DMS79 treated with DMSO at 0.1 percent for 48 hours (cell line): ENCODE results near the gene PEF1.
"Not testable (repeated sequence)": the region's sequence is repeated elsewhere in the genome, so short reads cannot be mapped to it uniquely, and the experiment has no call there.

Experiments used
- DNase-seq: peaks from one replicate; lab custom pipeline; 2025; lab: John Stamatoyannopoulos, UW

PEF1 gene

DNA sequence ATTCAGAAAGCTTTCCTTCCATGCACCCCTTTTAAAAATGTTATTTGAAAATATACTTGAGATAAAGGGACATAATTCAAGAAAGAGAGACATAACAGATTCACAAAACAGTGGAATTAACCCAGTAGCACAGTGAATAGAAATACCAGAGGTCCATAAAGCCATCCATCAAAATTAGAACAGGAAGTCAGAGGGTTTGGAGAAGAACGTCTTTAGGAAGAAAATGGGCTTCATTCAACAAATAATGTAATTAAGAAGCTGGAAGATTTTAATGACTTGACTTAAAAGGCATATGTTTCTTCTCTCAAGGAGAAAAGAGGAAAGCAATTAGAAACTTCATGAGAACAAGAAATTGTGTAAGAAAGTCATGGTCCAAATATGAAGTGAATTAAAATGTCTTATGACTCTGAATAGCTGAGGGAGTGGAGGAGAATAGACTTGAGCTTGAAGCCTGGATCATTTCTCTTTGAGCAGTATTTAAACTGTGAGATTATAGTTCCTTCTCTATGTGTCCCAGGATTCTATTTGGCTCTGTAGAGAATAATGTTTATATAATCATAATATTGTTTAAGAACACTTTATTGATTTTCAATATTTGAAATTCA, 35.1 kb downstream of the PEF1 start:
- DNase-seq, result no peak

GRCh38 chr1:31607360-31607759, 37.3 kb downstream of the PEF1 start:
- no peak for DNase-seq

DNA sequence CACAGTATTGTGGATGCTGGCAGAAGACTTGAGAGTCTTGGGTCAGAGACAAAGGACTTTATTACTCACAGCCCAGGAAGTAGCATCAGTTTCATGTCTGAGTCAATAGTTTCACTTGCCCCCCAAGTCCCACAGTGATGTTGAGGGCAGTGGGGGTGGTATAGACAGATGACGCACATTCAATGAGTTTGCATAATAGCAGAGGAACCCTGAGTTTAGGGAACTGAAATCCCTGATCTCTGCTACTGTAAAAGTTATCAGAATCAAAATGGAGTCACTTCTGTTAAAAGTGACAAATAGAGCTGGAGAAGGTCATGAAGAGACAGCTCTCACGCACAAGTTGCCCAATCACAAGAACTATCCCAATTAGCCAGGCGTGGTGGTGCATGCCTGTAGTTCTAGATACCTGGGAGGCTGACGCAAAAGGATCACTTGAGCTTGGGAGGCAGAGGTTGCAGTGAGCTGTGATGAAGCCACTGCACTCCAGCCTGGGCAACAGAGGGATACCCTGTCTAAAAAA, 38.7 kb downstream of the PEF1 start:
- DNase-seq, result no peak

DNA sequence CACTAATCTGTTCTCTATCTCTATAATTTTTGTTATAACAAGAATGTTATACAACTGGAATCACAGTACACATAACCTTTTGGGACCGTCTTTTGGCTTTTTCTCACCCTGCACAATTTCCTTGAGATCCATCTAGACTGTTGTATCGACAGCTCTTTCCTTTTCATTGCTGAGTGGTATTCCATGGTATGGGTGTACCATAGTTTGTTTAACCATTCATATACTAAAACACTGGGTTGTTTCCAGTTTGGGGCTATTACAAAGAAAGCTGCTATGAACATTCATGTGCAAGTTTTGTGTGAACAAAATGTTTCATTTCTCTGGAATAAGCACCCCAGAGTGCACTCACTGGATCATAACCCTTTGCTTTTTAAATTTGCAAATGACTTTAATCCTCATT, 42.6 kb downstream of the PEF1 start:
- DNase-seq, result no peak

DNA sequence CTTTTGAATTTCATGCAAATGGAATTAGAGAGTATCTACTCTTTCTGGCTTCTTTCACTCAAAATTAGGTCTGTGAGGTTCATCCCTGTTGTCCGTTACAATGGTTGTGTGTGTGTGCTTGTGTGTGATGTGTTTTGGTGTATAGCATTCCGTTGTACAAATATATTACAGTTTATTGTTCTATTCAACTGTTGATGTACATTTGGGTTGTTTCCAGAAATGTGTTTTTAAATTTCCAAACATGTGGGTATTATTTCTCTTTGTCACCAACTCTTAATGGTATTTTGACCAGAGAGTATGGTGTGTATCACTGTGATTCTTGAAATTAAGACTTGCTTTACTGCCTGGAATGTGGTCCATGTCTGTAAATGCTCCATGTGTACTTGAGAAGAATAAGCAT, 44.0 kb downstream of the PEF1 start:
- no peak for DNase-seq

- no peak for DNase-seq
Observed at GRCh38 chr1:31598980-31599379, 45.7 kb downstream of the PEF1 start.

- no peak for DNase-seq
Observed at GRCh38 chr1:31596737-31597097, 48.0 kb downstream of the PEF1 start.

- DNase-seq, result no peak
Observed at GRCh38 chr1:31595836-31596736, 48.6 kb downstream of the PEF1 start.

DNA sequence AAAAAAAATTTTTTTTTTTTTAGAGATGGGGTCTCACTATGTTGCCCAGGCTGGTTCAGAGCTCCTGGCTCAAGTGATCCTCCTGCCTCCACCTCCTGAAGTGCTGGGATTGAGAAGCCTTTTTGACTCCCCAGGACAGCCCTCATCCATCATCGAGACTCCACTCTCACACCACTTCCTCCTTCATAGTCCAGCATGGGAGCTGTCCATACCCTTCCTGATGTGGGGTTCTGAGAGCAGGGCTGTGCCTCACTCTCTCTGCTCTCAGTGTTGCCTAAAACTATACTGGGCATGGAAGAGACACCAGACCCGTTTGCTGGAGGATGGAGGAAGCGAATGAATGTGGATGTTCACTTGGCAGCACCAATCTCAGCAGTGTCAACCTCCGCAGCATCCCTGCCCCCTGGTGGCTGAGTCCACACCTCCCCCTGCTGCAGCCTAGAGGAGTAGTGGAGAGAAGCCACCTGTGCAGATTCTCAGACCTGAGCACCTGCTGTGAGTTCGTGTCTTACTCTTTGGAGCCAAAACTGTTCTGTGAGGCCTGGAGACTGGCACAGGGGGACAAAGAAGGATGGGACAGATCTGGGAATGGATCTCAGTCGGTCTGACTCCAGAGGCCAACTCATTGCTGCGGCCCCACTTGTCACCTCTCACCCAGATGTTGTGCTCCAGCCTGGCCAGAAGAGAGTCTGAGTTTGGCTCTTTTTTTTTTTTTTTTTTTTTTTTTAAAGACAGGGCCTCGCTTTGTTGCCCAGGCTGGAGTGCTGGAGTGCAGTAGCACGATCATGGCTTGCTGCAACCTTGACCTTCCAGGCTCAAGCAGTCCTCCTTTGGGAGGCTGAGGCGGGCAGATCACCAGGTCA, 50.7 kb downstream of the PEF1 start:
- peak; percentile 40 for DNase-seq

GRCh38 chr1:31593136-31593665, 51.5 kb downstream of the PEF1 start:
- DNase-seq, result no peak

- no peak for DNase-seq
Observed at GRCh38 chr1:31592132-31592531, 52.5 kb downstream of the PEF1 start.

GRCh38 chr1:31591425-31592093, 53.1 kb downstream of the PEF1 start:
- peak; percentile 33 for DNase-seq

- DNase-seq, result no peak
Observed at GRCh38 chr1:31588751-31589515, 55.7 kb downstream of the PEF1 start.

DNA sequence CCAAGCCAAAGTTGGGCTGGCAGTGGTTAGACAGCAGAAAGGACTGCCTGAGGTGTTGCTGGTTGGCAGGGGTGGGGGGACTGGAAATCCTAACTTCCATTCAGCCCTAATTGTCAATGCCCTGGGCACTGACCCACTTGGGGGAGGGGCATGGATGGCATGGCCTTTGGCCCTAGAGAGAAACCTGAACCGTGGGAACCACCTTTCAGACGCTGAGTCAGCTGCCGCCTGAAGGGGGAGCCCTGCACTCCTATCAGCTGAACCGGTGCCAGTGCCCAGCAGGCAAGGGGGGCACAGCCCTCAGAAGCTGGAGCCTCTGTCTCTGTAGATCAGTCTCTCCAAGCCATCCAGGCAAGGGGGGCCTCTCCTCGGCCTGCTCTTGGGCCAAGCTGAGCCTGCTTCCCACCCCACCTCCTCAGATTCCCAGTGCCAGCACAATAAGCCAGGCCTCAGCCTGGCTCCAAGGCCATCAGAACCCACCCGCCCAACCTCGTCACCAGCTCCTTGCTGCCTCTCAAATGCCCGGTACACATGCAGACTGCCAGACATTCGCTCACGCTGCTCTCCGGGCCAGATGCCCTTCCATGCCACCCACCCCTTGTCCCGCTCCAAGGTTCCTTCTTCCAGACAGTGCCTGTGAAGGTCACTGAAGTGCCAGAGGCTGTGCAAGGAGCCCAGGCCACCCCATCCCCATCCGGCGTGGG, 56.8 kb downstream of the PEF1 start:
- DNase-seq, result peak; percentile 29

DNA sequence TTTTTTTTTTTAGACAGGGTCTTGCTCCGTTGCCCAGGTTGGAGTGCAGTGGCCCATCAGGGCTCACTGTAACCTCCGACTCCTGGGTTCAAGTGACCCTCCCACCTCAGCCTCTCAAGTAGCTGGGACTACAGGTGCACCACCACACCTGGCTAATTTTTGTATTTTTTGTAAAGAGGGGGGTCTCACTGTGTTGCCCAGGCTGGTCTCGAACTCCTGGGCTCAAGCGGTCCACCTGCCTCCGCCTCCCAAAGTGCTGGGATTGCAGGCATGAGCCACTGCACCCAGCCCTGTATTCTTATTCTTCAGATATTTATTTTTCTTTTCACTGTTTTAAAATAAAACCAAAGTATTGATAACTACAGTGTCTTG, 57.4 kb downstream of the PEF1 start:
- not testable (repeated sequence) for DNase-seq

DNA sequence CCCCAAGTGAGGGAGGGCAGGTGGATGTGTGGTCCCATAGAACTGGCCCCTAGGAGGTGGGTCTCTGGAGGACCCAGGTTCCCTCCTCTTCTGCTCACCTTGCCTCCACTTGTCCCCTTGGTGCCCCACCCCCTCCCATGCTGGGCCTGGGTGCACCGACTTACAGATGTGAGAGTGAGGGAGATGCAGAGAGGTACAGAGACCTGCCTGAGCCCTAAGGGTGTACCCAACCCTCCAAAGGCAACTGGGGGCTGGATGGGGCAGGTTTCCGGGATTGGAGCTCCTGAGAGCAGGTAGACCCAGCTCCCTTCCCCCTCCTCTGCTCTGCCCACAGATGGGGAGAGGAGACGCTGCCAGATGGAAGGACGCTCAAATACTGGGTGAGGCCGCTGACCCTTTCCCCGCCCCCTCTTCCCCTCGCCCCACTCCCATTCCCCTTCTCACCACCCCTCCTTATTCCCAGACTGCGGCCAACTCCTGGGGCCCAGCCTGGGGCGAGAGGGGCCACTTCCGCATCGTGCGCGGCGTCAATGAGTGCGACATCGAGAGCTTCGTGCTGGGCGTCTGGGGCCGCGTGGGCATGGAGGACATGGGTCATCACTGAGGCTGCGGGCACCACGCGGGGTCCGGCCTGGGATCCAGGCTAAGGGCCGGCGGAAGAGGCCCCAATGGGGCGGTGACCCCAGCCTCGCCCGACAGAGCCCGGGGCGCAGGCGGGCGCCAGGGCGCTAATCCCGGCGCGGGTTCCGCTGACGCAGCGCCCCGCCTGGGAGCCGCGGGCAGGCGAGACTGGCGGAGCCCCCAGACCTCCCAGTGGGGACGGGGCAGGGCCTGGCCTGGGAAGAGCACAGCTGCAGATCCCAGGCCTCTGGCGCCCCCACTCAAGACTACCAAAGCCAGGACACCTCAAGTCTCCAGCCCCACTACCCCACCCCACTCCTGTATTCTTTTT, 58.0 kb downstream of the PEF1 start:
- DNase-seq, result no peak

GRCh38 chr1:31585736-31586365, 58.8 kb downstream of the PEF1 start:
- no peak for DNase-seq

DNA sequence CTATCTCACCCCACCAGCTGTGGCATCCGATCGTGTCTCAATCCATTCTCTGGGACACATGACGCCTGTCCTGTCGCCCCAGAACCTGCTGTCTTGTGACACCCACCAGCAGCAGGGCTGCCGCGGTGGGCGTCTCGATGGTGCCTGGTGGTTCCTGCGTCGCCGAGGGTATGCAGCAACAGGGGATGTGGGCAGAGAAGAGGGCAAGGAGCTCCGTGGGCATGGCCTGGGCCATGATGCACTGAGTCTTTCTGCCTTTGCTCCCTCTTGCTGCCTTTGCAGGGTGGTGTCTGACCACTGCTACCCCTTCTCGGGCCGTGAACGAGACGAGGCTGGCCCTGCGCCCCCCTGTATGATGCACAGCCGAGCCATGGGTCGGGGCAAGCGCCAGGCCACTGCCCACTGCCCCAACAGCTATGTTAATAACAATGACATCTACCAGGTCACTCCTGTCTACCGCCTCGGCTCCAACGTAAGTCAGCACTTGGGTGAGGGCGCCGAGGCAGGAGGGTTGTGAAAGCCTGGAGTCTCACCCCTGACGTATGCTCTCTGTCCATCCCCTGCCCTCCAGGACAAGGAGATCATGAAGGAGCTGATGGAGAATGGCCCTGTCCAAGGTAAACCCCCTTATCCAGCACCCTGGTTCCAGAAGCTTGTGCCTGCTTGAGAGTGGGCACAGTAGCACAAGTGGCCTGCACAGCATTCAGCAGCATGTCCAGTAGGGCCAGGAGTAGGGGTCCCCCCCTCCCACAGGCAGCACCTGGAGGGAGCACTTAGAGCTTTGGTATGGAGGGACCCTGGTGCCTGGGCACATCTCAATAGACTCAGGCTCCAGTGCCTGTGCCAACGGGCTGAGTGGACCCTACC, 59.6 kb downstream of the PEF1 start:
- no peak for DNase-seq
